ENCODE measurements around the gene TDRD3. TPM values are rescaled to one million over a fixed set of nuclear protein-coding genes. Genes with fewer than 3 reads are reported as not detected.
A peak's percentile ranks its signal among the peaks of the same experiment; 100 is the strongest.

TDRD3 gene
- total RNA-seq (2021; fragmentation: NEBNext Ultra II Directional; extraction: Animal tissue kit (Norgen Biotek cat#: 25700)) = 10 to 100 TPM; 11.5 to 13.3 (median 12.3) TPM
- long read RNA-seq, partial matches to known transcripts = 2 of 10 reads
- long read RNA-seq, other reads (novel, unspliced or antisense) = 7 of 10 reads

GRCh38 chr13:60396783-60397703, at the start of gene TDRD3:
TDRD3 (plus strand) TSS chr13:60397220; CDS start chr13:60397365, 145 bp downstream.
- Mint-ChIP-seq H3K36me3 (ENCODE audit: low read depth) (no peaks in the 10 kb centered on the region), H3K4me1 (ENCODE audit: low read depth) (peaks cover 42% of the 10 kb centered on the region), H3K4me3 (peak within 1 kb of the TSS; percentile 98), H3K9me3 (no peaks in the 10 kb centered on the region), H3K27me3 (ENCODE audit: insufficient read depth) (peaks cover 2% of the 10 kb centered on the region), H3K27ac (peak within 1 kb of the TSS; percentile 97)
- peak; percentile 79 for DNase-seq
- TF ChIP-seq, protein P1, sequence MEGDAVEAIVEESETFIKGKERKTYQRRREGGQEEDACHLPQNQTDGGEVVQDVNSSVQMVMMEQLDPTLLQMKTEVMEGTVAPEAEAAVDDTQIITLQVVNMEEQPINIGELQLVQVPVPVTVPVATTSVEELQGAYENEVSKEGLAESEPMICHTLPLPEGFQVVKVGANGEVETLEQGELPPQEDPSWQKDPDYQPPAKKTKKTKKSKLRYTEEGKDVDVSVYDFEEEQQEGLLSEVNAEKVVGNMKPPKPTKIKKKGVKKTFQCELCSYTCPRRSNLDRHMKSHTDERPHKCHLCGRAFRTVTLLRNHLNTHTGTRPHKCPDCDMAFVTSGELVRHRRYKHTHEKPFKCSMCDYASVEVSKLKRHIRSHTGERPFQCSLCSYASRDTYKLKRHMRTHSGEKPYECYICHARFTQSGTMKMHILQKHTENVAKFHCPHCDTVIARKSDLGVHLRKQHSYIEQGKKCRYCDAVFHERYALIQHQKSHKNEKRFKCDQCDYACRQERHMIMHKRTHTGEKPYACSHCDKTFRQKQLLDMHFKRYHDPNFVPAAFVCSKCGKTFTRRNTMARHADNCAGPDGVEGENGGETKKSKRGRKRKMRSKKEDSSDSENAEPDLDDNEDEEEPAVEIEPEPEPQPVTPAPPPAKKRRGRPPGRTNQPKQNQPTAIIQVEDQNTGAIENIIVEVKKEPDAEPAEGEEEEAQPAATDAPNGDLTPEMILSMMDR (IDR thresholded peaks at IDR 0.05) = peak; percentile 84

GRCh38 chr13:60347690-60348089, 49.3 kb upstream of the TDRD3 start:
- H3K4me3 Mint-ChIP-seq = no peak overlapping the region
- TF ChIP-seq, protein P1 (IDR thresholded peaks at IDR 0.05) = no peak
- no peak overlapping the region for H3K27ac Mint-ChIP-seq
- peaks cover 18% of the 10 kb centered on the region for H3K4me1 Mint-ChIP-seq (ENCODE audit: low read depth)
- H3K9me3 Mint-ChIP-seq = no peaks in the 10 kb centered on the region
- no peaks in the 10 kb centered on the region for H3K36me3 Mint-ChIP-seq (ENCODE audit: low read depth)
- H3K27me3 Mint-ChIP-seq (ENCODE audit: insufficient read depth) = peaks cover 18% of the 10 kb centered on the region
- DNase-seq = no peak

DNA sequence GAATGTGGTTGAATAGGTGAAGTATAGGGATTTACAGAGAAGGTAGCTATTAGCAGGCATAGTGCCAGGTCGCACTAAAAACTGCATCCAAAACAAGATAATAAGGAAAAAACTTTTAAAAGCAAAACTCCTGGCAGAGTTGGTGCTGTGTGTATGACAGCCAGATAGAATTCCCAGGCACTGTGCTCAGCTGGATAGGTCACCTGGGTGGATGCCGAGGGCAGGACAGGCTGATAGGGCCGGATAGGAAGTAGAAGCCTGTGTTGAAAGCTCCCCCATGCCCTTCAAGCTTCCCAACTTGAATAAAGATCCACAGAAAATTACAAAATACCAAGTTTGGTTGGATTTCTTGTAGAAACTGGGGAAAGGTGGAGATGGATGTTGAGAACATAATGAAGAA, 48.9 kb upstream of the TDRD3 start:
- Mint-ChIP-seq H3K4me1 (ENCODE audit: low read depth) (peaks cover 19% of the 10 kb centered on the region), H3K4me3 (no peak overlapping the region), H3K9me3 (no peaks in the 10 kb centered on the region), H3K27me3 (ENCODE audit: insufficient read depth) (peaks cover 18% of the 10 kb centered on the region), H3K36me3 (ENCODE audit: low read depth) (no peaks in the 10 kb centered on the region), H3K27ac (no peak overlapping the region)
- TF ChIP-seq, protein P1 (IDR thresholded peaks at IDR 0.05) = no peak
- no peak for DNase-seq

DNA sequence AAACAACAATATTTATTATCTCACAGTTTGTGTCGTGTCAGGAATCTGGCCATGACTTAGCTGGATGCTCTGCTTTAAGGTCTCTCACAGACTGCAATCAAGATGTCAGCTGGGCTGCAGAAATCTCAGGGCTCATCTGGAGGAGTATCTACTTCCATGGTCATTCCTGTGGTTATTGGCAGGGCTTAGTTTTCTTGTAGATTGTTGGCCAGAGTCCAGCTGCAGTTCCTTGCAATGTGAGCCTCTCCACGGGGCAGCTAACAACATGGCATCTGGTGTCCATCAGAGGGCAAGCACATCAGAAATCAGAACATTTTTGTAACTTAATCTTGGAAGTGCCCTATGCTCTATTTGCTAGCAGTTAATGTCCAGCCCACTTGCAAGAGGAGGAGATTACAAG, 45.7 kb upstream of the TDRD3 start:
- peak overlapping the region; percentile 38; the same call in 1 of the 2 replicates for H3K4me3 Mint-ChIP-seq
- TF ChIP-seq, protein P1 (IDR thresholded peaks at IDR 0.05) = no peak
- DNase-seq = peak; percentile 62
- H3K9me3 Mint-ChIP-seq = no peaks in the 10 kb centered on the region
- peaks cover 19% of the 10 kb centered on the region for H3K4me1 Mint-ChIP-seq (ENCODE audit: low read depth)
- H3K27me3 Mint-ChIP-seq (ENCODE audit: insufficient read depth) = peaks cover 14% of the 10 kb centered on the region
- no peaks in the 10 kb centered on the region for H3K36me3 Mint-ChIP-seq (ENCODE audit: low read depth)
- H3K27ac Mint-ChIP-seq = peak overlapping the region; percentile 10; the same call in 1 of the 2 replicates

DNA sequence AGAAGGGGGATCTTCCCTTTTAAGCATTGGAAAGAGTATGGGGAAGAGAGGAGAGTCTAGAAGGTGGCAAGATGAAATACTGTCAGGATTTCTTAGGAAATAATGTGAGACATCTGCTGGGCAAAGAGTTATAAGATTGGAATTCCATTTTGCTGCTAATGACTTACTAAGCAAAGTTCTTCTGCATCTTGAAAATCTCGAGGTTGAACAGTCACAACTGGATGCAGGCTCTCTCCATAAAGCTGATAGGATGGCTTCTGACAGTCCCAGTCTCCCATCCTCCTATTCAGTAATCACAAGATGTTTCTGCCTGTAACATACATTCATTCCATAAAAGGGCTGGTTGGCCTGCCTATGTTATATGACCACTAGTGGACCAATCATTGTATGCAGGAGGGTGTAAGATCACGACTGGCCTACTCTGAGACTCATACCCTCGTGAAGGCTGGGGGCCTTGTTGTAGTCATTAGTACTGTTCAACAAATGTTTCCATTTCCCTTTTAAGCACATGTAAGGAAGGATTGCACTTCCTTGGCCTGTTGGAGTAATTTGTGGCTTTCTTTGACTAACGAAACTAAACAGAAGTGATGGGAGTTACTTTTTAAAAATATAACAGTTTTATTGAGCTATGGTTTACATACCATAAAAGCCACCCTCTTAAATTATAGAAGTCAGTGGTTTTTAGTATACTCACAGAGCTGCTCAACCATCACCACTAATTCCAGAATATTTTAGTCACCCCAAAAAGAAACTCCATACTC, 45.0 kb upstream of the TDRD3 start:
- Mint-ChIP-seq H3K4me1 (ENCODE audit: low read depth) (peaks cover 19% of the 10 kb centered on the region), H3K27ac (no peak overlapping the region), H3K36me3 (ENCODE audit: low read depth) (no peaks in the 10 kb centered on the region), H3K9me3 (no peaks in the 10 kb centered on the region), H3K4me3 (no peak overlapping the region), H3K27me3 (ENCODE audit: insufficient read depth) (peaks cover 14% of the 10 kb centered on the region)
- TF ChIP-seq, protein P1 (IDR thresholded peaks at IDR 0.05) = no peak
- peak; percentile 25 for DNase-seq
